K562 (cell line): ENCODE data around the gene MUSK. TPM values are rescaled to one million over a fixed set of nuclear protein-coding genes. Genes with fewer than 3 reads are reported as not detected.

ENCODE experiments used
- ATAC-seq: fragments of 200-7000 bp; cut with Tn5 transposase; 3 replicates; pipeline ENCODE4 v1.9.1; 2020; ENCODE audit warnings: moderate library complexity
- BruUV-seq: library from RNA; stranded (reverse); fragments of 400-500 nt; replicated peaks from 2 replicates; lab custom pipeline; 2021; lab: Mats Ljungman, UMichigan
- CTCF ChIA-PET: fragments of 300-600 bp; formaldehyde crosslinking; extraction: SDS; loops from one replicate; lab custom pipeline; 2021; ENCODE audit warnings: low intra/inter-chr PET ratio; lab: Yijun Ruan, JAX
- POLR2A ChIA-PET: fragments of 300-600, 350-650 bp; sonication (Branson Sonifier 250); formaldehyde crosslinking; extraction: SDS; loops from one replicate; lab custom pipeline; 2021; ENCODE audit warnings: antibody characterized with exemption, inconsistent platforms; lab: Yijun Ruan, JAX
- DNase-seq, 4 experiments: peaks; one replicate each; pipeline versions ENCODE4 v3.0.0 to v3.0.0-alpha.2; 2011 to 2018; ENCODE audit warnings: low spot score in 3 of 4, mixed read lengths in 3 of 4; ENCODE audit errors: extremely low read depth in 1 of 4
- FAIRE-seq: peaks from 2 replicates; lab custom pipeline; 2011; peaks lifted over from hg19 to GRCh38; lab: Jason Lieb, UNC
- H2AFZ ChIP-seq: 2 replicates; pipeline ENCODE4 v1.6.0; 2011; ENCODE audit warnings: low read depth, low read length, control low read depth, inconsistent platforms
- H3K27ac ChIP-seq: fragments of 200-600 bp; 3 replicates; pipeline ENCODE4 v1.8.0; 2011; ENCODE audit warnings: low read depth, mild to moderate bottlenecking, control low read depth, inconsistent platforms, low read length, moderate library complexity, mixed read lengths; ENCODE audit errors: extremely low read depth
- H3K27me3 ChIP-seq, 2 experiments: fragments of 300-600 bp in 1 of 2; 2 replicates in 1 of 2; 3 replicates in 1 of 2; pipeline versions ENCODE4 v1.6.0 to v1.8.0; 2011; ENCODE audit warnings: inconsistent platforms in 2 of 2, low read length in 2 of 2, mild to moderate bottlenecking in 1 of 2, mixed read lengths in 1 of 2, moderate library complexity in 1 of 2; ENCODE audit not compliant: control insufficient read depth in 2 of 2, insufficient read depth in 2 of 2
- H3K36me3 ChIP-seq: fragments of 300-600 bp; 3 replicates; pipeline ENCODE4 v1.8.0; 2011; ENCODE audit warnings: mild to moderate bottlenecking, low read length, inconsistent platforms; ENCODE audit not compliant: control insufficient read depth, insufficient read depth
- H3K4me1 ChIP-seq, 2 experiments: fragments of 200-600 bp in 1 of 2; replicated peaks in 1 of 2; 2 replicates in 1 of 2; 3 replicates in 1 of 2; pipeline versions ENCODE4 v1.5.1 to v1.8.0; 2011; ENCODE audit warnings: inconsistent platforms in 2 of 2, low read length in 2 of 2, mild to moderate bottlenecking in 1 of 2, mixed read lengths in 1 of 2, moderate library complexity in 1 of 2; ENCODE audit not compliant: control insufficient read depth in 2 of 2, insufficient read depth in 2 of 2
- H3K4me2 ChIP-seq: 2 replicates; pipeline ENCODE4 v1.6.1; 2011; ENCODE audit warnings: low read length, control low read depth, inconsistent platforms, mixed read lengths; ENCODE audit not compliant: insufficient read depth
- H3K4me3 ChIP-seq: fragments of 200-600 bp; sonication (generic), shearing (Covaris generic); 2 replicates; pipeline ENCODE4 v1.5.1; 2016; ENCODE audit warnings: control low read depth, inconsistent platforms
- H3K79me2 ChIP-seq: fragments of 200-600 bp; 3 replicates; pipeline ENCODE4 v1.8.0; 2011; ENCODE audit warnings: low read length, inconsistent platforms; ENCODE audit not compliant: control insufficient read depth, insufficient read depth
- H3K9ac ChIP-seq, 2 experiments: 2 replicates each; pipeline versions ENCODE4 v1.6.0 to v1.6.1; 2011; ENCODE audit warnings: low read depth in 2 of 2, low read length in 2 of 2, control low read depth in 1 of 2, inconsistent platforms in 1 of 2, mild to moderate bottlenecking in 1 of 2, mixed read lengths in 1 of 2; ENCODE audit not compliant: insufficient read depth in 1 of 2
- H3K9me1 ChIP-seq: one replicate; pipeline ENCODE4 v1.6.0; 2011; ENCODE audit warnings: inconsistent platforms, mild to moderate bottlenecking, low read length, moderate library complexity; ENCODE audit not compliant: control insufficient read depth, insufficient read depth
- H3K9me3 ChIP-seq: replicated peaks from 2 replicates; pipeline ENCODE4 v1.5.1; 2011; ENCODE audit warnings: low read depth, low read length, inconsistent platforms; ENCODE audit not compliant: control insufficient read depth, insufficient read depth
- H4K20me1 ChIP-seq: replicated peaks from 2 replicates; pipeline ENCODE4 v1.6.1; 2011; ENCODE audit warnings: low read length, inconsistent platforms, mixed read lengths; ENCODE audit not compliant: control insufficient read depth, insufficient read depth
- JUNB ChIP-seq: fragments of 450-650 bp; formaldehyde crosslinking; conservative IDR thresholded peaks from 2 replicates; pipeline ENCODE4 v1.4.0; 2020; ENCODE audit warnings: mild to moderate bottlenecking
- NUFIP1 ChIP-seq: fragments of 450-650 bp; IDR thresholded peaks from 2 replicates; pipeline ENCODE4 v1.6.1; 2018; ENCODE audit not compliant: partially characterized antibody
- POLR2AphosphoS2 ChIP-seq: IDR thresholded peaks from 2 replicates; pipeline ENCODE4 v1.6.1; 2012; ENCODE audit warnings: low read length, improper control_type of control experiment
- RAD51 ChIP-seq: fragments of 450-650 bp; IDR thresholded peaks from 2 replicates; pipeline ENCODE4 v1.7.1; 2016; ENCODE audit warnings: low read depth, mild to moderate bottlenecking, borderline replicate concordance
- SLC30A9 ChIP-seq: fragments of 250-450 bp; sonication (Bioruptor Pico); IDR thresholded peaks from 2 replicates; pipeline ENCODE4 v1.8.0; 2022; ENCODE audit warnings: mild to moderate bottlenecking, moderate library complexity
- ZBTB1 ChIP-seq: sonication (generic); formaldehyde crosslinking; IDR thresholded peaks from 2 replicates; pipeline ENCODE4 v1.8.1; 2023; ENCODE audit warnings: missing genetic modification reagents, low read depth, mild to moderate bottlenecking, borderline replicate concordance
- ZC3H4 ChIP-seq: sonication (generic); formaldehyde crosslinking; IDR thresholded peaks from 2 replicates; pipeline ENCODE4 v1.9.0; 2021; ENCODE audit warnings: missing genetic modification reagents, borderline replicate concordance
- ZNF507 ChIP-seq: conservative IDR thresholded peaks from 2 replicates; pipeline ENCODE4 v1.6.1; 2017; ENCODE audit warnings: missing genetic modification characterization, missing compliant biosample characterization
- WGBS: fragments of 100-300 bp; shearing (Covaris generic); methylation state at CpG from one replicate; pipeline ENCODE4 v1.1.6; 2016; ENCODE audit warnings: low coverage, mixed read lengths; ENCODE audit not compliant: insufficient coverage; ENCODE audit errors: missing lambda C conversion rate; 5-methylcytosine and 5-hydroxymethylcytosine counted together
- in situ Hi-C: fragments of 300-500 bp; cut with MboI; formaldehyde crosslinking; loops from 4 replicates; pipeline ENCODE4 v1.15.0; 2018; ENCODE audit warnings: inconsistent platforms, mixed read lengths
- intact Hi-C: fragments of 100-400 bp; cut with micrococcal nuclease; formaldehyde crosslinking; loops from 2 replicates; pipeline ENCODE4 v1.14.2; 2022
- polyA plus RNA-seq, 8 experiments: library from polyadenylated mRNA; depleted of rRNA in 4 of 8; stranded (reverse) in 5 of 8; unstranded in 3 of 8; fragments of >200 nt; fragmentation: Nextera tagmentation in 2 of 8; fragmentation: Illumina TruSeq in 1 of 8; extraction: Ambion mirVana in 2 of 8; extraction: Trizol in 1 of 8; gene quantifications; 2 replicates each; pipeline versions ENCODE4 v1.2.1 to v1.2.3, GENCODE V29; 2011 to 2014; ENCODE audit warnings: inconsistent platforms in 1 of 8, missing spikeins in 1 of 8
- total RNA-seq, 7 experiments: library from RNA; depleted of rRNA in 6 of 7; stranded (reverse); fragments of >200 nt in 6 of 7; fragmentation: Illumina TruSeq in 2 of 7; extraction: Trizol in 2 of 7; gene quantifications; 2 replicates each; pipeline versions ENCODE4 v1.2.1 to v1.2.3, GENCODE V29; 2011 to 2021; ENCODE audit warnings: low replicate concordance in 1 of 7
- TF ChIP-seq, protein P1 (sequence below), 2 experiments: fragments of 450-650 bp in 1 of 2; IDR thresholded peaks; 2 replicates each; pipeline ENCODE4 v1.6.1; 2011 to 2017; ENCODE audit warnings: low read depth in 2 of 2, antibody characterized with exemption in 1 of 2, borderline replicate concordance in 1 of 2, low read length in 1 of 2, mild to moderate bottlenecking in 1 of 2, mixed read lengths in 1 of 2; ENCODE audit not compliant: control insufficient read depth in 1 of 2
- TF ChIP-seq, protein P2 (sequence below): fragments of 450-650 bp; formaldehyde crosslinking; IDR thresholded peaks from 2 replicates; pipeline ENCODE4 v1.4.0; 2020; ENCODE audit warnings: mild to moderate bottlenecking, mixed read lengths

The MUSK gene
- total and polyA plus RNA-seq, 9 of the 15 experiments (the other 6 are each of a cell fraction or from before 2014, with no cell fraction given), result not detected

DNA sequence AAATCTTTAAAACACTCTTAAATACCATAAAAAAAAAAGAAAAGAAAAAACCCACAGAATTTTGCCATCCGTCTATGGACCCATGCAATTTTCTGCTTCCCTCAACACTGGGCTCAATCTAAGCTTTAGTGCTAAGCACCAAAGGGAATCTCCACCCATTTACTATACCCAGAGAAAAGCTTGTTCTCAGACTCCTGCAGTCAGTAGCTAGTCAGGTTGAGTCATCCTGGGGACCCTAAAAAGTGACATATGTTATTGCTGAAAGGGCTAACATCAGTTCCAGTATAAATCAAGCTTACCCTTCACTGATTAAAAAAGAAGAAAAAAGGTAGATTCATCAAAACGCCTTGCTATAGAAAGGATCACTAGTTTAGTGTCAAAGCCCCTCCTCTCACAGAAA is 177.6 kb downstream of the MUSK start:
- H3K79me2 ChIP-seq, result no peaks in the 10 kb centered on the region
- in situ Hi-C loops, result no loop called here
- CTCF ChIA-PET, result no interaction called here

DNA sequence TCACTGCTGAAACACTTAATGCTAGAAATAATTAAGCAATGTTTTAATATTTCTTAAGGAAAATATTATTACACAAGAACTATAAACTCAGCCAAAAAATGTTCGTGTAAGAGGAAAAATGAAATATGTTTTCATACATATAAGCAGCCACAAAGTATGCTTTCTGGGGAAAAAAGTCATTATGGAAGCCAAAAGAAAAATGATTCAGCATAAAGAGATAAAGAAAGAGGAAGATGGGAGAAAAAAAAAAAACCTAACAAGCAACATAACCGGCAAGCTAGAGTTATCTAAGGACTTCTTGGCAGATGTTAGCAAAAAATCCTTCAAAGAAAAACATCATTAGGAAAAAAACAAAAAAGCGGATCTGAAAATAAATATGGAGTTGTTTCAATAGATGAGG is 179.1 kb downstream of the MUSK start:
- intact Hi-C loops, result no loop called here
- DNase-seq (no peak), FAIRE-seq (no peak), ATAC-seq (no peak)
- 0% methylated on average over 3 of the region's 3 CpGs for WGBS
- TF ChIP-seq POLR2AphosphoS2 (no peak), NUFIP1 (no peak), ZC3H4 (CRISPR knock-in tag) (no peak), SLC30A9 (CRISPR knock-in tag) (no peak)
- TF ChIP-seq, protein P1, sequence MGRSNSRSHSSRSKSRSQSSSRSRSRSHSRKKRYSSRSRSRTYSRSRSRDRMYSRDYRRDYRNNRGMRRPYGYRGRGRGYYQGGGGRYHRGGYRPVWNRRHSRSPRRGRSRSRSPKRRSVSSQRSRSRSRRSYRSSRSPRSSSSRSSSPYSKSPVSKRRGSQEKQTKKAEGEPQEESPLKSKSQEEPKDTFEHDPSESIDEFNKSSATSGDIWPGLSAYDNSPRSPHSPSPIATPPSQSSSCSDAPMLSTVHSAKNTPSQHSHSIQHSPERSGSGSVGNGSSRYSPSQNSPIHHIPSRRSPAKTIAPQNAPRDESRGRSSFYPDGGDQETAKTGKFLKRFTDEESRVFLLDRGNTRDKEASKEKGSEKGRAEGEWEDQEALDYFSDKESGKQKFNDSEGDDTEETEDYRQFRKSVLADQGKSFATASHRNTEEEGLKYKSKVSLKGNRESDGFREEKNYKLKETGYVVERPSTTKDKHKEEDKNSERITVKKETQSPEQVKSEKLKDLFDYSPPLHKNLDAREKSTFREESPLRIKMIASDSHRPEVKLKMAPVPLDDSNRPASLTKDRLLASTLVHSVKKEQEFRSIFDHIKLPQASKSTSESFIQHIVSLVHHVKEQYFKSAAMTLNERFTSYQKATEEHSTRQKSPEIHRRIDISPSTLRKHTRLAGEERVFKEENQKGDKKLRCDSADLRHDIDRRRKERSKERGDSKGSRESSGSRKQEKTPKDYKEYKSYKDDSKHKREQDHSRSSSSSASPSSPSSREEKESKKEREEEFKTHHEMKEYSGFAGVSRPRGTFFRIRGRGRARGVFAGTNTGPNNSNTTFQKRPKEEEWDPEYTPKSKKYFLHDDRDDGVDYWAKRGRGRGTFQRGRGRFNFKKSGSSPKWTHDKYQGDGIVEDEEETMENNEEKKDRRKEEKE (IDR thresholded peaks at IDR 0.05; ENCODE audit: borderline replicate concordance in 1 of 2, control insufficient read depth in 1 of 2, low read depth in 2 of 2, low read length in 1 of 2), result no peak
- no peak overlapping the region for H3K9ac ChIP-seq
- no peaks in the 10 kb centered on the region for H4K20me1 ChIP-seq
- H3K4me2 ChIP-seq, result no peak overlapping the region
- no peaks in the 10 kb centered on the region for H3K36me3 ChIP-seq
- in situ Hi-C loops, result no loop called here
- H3K9me3 ChIP-seq, result 0 out of 2 replicates have a peak, but pooled peaks cover 2% of the 10 kb centered on the region
- ChIA-PET CTCF (no interaction called here), POLR2A (no interaction called here)
- H3K4me3 ChIP-seq, result no peak overlapping the region
- no peaks in the 10 kb centered on the region for H3K4me1 ChIP-seq
- H3K27me3 ChIP-seq, result no peaks in the 10 kb centered on the region
- no peak overlapping the region for H3K27ac ChIP-seq
- no peaks in the 10 kb centered on the region for H3K9me1 ChIP-seq
- no peaks in the 10 kb centered on the region for H3K79me2 ChIP-seq
- no peak overlapping the region for H2AFZ ChIP-seq
- BruUV-seq, result no TSS peak

More for the DNA sequence above, 177.6 kb downstream of the MUSK start:
- TF ChIP-seq, protein P2, sequence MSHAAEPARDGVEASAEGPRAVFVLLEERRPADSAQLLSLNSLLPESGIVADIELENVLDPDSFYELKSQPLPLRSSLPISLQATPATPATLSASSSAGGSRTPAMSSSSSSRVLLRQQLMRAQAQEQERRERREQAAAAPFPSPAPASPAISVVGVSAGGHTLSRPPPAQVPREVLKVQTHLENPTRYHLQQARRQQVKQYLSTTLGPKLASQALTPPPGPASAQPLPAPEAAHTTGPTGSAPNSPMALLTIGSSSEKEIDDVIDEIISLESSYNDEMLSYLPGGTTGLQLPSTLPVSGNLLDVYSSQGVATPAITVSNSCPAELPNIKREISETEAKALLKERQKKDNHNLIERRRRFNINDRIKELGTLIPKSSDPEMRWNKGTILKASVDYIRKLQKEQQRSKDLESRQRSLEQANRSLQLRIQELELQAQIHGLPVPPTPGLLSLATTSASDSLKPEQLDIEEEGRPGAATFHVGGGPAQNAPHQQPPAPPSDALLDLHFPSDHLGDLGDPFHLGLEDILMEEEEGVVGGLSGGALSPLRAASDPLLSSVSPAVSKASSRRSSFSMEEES, result no peak
- TF ChIP-seq ZBTB1 (CRISPR knock-in tag) (no peak), JUNB (CRISPR knock-in tag) (no peak), RAD51 (no peak), ZNF507 (tag) (no peak)
- TF ChIP-seq, all 486 proteins: peak for 0
- Histone ChIP-seq H3K36me3 (no peaks in the 10 kb centered on the region), H3K27ac (no peak overlapping the region), H3K9me1 (no peaks in the 10 kb centered on the region), H4K20me1 (no peaks in the 10 kb centered on the region), H2AFZ (no peak overlapping the region), H3K4me1 (no peaks in the 10 kb centered on the region), H3K4me2 (no peak overlapping the region), H3K27me3 (no peaks in the 10 kb centered on the region), H3K9me3 (0 out of 2 replicates have a peak, but pooled peaks cover 2% of the 10 kb centered on the region), H3K9ac (no peak overlapping the region), H3K4me3 (no peak overlapping the region)
- ATAC-seq (no peak), DNase-seq (no peak), FAIRE-seq (no peak)
- WGBS, result 0% methylated on average over 2 of the region's 2 CpGs
- intact Hi-C loops, result no loop called here
- POLR2A ChIA-PET, result no interaction called here
- BruUV-seq, result no TSS peak
